ENCODE measurements around the gene AGR2. TPM values are rescaled to one million over a fixed set of nuclear protein-coding genes. Genes with fewer than 3 reads are reported as not detected.
A peak's percentile ranks its signal among the peaks of the same experiment; 100 is the strongest.

AGR2 gene
- polyA plus RNA-seq, 1 of the 3 experiments (the other 2 are of a cell fraction), result not detected

DNA sequence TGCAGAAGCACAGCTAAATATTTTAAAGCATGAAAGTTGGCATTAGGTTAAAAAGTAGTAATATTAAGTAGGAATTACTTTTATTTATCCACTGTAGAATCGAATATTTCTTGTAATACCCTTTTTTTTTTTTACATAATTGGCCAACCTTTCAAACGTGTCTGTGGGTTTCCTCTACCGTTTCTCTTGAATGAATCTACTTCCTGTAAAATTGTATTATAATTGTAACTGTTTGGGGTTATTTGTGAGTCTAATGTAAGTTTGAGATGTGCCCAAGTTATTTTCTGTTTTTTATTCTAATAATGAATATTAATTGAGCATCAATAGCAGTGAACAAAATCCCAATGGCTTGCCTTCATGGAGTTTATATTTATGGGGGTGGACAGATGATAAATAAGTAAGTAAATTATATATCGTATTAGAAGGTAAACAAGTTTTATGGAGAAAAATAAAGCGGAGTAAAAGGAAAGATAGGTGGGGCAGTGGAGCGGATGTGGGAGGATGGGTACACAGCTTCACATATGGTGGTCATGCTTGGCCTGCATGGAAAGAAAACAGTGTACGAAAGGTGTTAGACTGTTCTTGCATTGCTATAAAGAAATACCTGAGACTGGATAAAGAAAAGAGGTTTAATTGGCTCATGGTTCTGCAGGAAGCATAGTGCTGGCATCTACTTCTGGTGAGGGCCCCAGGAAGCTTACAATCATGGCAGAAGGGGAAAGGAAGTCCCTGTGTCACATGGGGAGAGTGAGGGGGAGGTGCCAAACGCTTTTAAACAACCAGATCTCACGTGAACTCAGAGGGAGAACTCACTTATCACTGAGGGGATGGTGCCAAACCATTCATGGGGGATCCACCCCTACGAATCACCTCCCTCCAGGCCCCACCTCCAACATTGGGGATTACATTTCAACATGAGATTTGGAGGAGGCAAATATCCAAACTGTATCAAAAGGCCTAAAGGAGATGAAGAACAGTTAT is 45.9 kb downstream of the AGR2 start (continued):
- TF ChIP-seq, protein P1, sequence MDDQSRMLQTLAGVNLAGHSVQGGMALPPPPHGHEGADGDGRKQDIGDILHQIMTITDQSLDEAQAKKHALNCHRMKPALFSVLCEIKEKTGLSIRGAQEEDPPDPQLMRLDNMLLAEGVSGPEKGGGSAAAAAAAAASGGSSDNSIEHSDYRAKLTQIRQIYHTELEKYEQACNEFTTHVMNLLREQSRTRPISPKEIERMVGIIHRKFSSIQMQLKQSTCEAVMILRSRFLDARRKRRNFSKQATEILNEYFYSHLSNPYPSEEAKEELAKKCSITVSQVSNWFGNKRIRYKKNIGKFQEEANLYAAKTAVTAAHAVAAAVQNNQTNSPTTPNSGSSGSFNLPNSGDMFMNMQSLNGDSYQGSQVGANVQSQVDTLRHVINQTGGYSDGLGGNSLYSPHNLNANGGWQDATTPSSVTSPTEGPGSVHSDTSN (IDR thresholded peaks at IDR 0.05), result no peak
- TF ChIP-seq MEF2A (IDR thresholded peaks at IDR 0.05; ENCODE audit: borderline replicate concordance, low read depth) (no peak), POLR2AphosphoS5 (IDR thresholded peaks at IDR 0.05; ENCODE audit: low read depth, low read length) (no peak), JUND (IDR thresholded peaks at IDR 0.05) (no peak), ELF1 (IDR thresholded peaks at IDR 0.05) (no peak), RXRA (IDR thresholded peaks at IDR 0.05; ENCODE audit: borderline replicate concordance, low read depth) (no peak), FOXJ3 (CRISPR knock-in tag; IDR thresholded peaks at IDR 0.05) (no peak), FOXM1 (IDR thresholded peaks at IDR 0.05; ENCODE audit: low read depth) (no peak), SIN3A (IDR thresholded peaks at IDR 0.05; ENCODE audit: borderline replicate concordance, low read depth, low read length) (no peak)

GRCh38 chr7:16758036-16758435 is 46.8 kb downstream of the AGR2 start:
- Histone ChIP-seq H3K4me3 (ENCODE audit: low read depth in 2 of 2, low read length in 1 of 2) (no peak overlapping the region), H3K79me2 (ENCODE audit: insufficient read depth) (no peaks in the 10 kb centered on the region), H4K20me1 (ENCODE audit: insufficient read depth) (no peaks in the 10 kb centered on the region), H3K36me3 (replicated peaks in 1 of 2; ENCODE audit: control insufficient read depth in 1 of 2, insufficient read depth in 2 of 2, low read length in 1 of 2) (no peaks in the 10 kb centered on the region), H3K9me2 (no peaks in the 10 kb centered on the region), H3K4me1 (ENCODE audit: control insufficient read depth in 1 of 2, insufficient read depth in 2 of 2, low read depth in 1 of 2, low read length in 1 of 2) (peaks cover 0 to 14% of the 10 kb centered on the region in 2 experiments; a peak in 2 of 4 replicates), H2AFZ (ENCODE audit: low read depth) (no peak overlapping the region), H3K9me3 (no peaks in the 10 kb centered on the region), H3K27me3 (ENCODE audit: insufficient read depth) (no peaks in the 10 kb centered on the region), H3K4me2 (no peak overlapping the region), H3K9ac (no peak overlapping the region), H3K27ac (ENCODE audit: low read depth in 2 of 2, low read length in 1 of 2) (no peak overlapping the region), H3F3A (replicated peaks; ENCODE audit: insufficient read depth) (peaks cover 5% of the 10 kb centered on the region)
- ChIA-PET CTCF (interaction anchor here (1.1 to 1.5 kb wide), 2 partner anchors 43 to 160 kb away, joined by 5 read pairs; no protein-coding TSS in a partner anchor), POLR2A (no interaction called here)
- WGBS (ENCODE audit: low lambda C conversion rate), result 77% methylated on average over 6 of the region's 6 CpGs
- no peak for DNase-seq
- TF ChIP-seq TEAD4 (IDR thresholded peaks at IDR 0.05; ENCODE audit: borderline replicate concordance, insufficient read depth), result no peak
- no peak for TF ChIP-seq NFIC (IDR thresholded peaks at IDR 0.05; ENCODE audit: borderline replicate concordance)
- no peak for TF ChIP-seq RAD21 (IDR thresholded peaks at IDR 0.05; ENCODE audit: low read length)
- TF ChIP-seq EP300 (IDR thresholded peaks at IDR 0.05; ENCODE audit: borderline replicate concordance in 1 of 2, low read depth in 1 of 2, low read length in 1 of 2), result 0 out of 4 replicates have a peak, but pooled peaks of 1 of the 2 experiments have one; percentile 23
- no peak for TF ChIP-seq RCOR1 (IDR thresholded peaks at IDR 0.05; ENCODE audit: low read length)
- TF ChIP-seq GATA2 (CRISPR knock-in tag; IDR thresholded peaks at IDR 0.05), result no peak; the same call in 1 of the 2 replicates
- TF ChIP-seq, protein P2, sequence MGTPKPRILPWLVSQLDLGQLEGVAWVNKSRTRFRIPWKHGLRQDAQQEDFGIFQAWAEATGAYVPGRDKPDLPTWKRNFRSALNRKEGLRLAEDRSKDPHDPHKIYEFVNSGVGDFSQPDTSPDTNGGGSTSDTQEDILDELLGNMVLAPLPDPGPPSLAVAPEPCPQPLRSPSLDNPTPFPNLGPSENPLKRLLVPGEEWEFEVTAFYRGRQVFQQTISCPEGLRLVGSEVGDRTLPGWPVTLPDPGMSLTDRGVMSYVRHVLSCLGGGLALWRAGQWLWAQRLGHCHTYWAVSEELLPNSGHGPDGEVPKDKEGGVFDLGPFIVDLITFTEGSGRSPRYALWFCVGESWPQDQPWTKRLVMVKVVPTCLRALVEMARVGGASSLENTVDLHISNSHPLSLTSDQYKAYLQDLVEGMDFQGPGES (IDR thresholded peaks at IDR 0.05; ENCODE audit: low read depth, low read length), result no peak
- no peak for TF ChIP-seq USF1 (IDR thresholded peaks at IDR 0.05; ENCODE audit: borderline replicate concordance, low read depth)
